Activated CD4-positive, alpha-beta memory T cell treated with anti-CD3 and anti-CD28 coated beads for 36 hours (primary cell): Measurements from ENCODE around the gene SLC7A6. TPM values are rescaled to one million over a fixed set of nuclear protein-coding genes. Genes with fewer than 3 reads are reported as not detected.

Source experiments
- CTCF ChIA-PET: fragments of 350-600 bp; sonication (Branson Sonifier 250); formaldehyde crosslinking; loops from one replicate; lab custom pipeline; 2021; ENCODE audit warnings: antibody characterized with exemption, inconsistent platforms; lab: Charles Lee
- POLR2A ChIA-PET: fragments of 350-600 bp; sonication (Branson Sonifier 250); formaldehyde crosslinking; loops from one replicate; lab custom pipeline; 2021; ENCODE audit warnings: antibody characterized with exemption; lab: Charles Lee
- DNase-seq: peaks from one replicate; pipeline ENCODE4 v3.0.0-alpha.2; 2020
- H3K27ac Mint-ChIP-seq: one replicate; pipeline ENCODE4 v1.8.0; 2021; ENCODE audit warnings: mixed read lengths
- H3K27me3 Mint-ChIP-seq: one replicate; pipeline ENCODE4 v1.8.0; 2021; ENCODE audit warnings: mixed read lengths
- H3K36me3 Mint-ChIP-seq: one replicate; pipeline ENCODE4 v1.8.0; 2021; ENCODE audit warnings: mixed read lengths
- H3K4me1 Mint-ChIP-seq: one replicate; pipeline ENCODE4 v1.8.0; 2021; ENCODE audit warnings: low read depth, mixed read lengths
- H3K4me3 Mint-ChIP-seq: one replicate; pipeline ENCODE4 v1.8.0; 2021; ENCODE audit warnings: mild to moderate bottlenecking, mixed read lengths
- H3K9me3 Mint-ChIP-seq: one replicate; pipeline ENCODE4 v1.8.0; 2021; ENCODE audit warnings: mixed read lengths
- intact Hi-C: fragments of 100-400 bp; cut with micrococcal nuclease; formaldehyde crosslinking; loops from one replicate; pipeline ENCODE4 v1.15.1; 2023
- microRNA-seq: library from miRNA; unstranded; fragments of <30 nt; microRNA quantifications from one replicate; pipeline ENCODE4 v1.2.0, GENCODE V29; 2022; ENCODE audit warnings: borderline number of aligned reads, borderline microRNAs expressed, borderline replicate concordance
- total RNA-seq, 2 experiments: library from RNA; stranded (reverse); gene quantifications; one replicate each; pipeline ENCODE4 v1.2.3, GENCODE V29; 2021

SLC7A6 gene
- total RNA-seq, 2 experiments from 2014 or later: 62.8 to 63.8 TPM

DNA sequence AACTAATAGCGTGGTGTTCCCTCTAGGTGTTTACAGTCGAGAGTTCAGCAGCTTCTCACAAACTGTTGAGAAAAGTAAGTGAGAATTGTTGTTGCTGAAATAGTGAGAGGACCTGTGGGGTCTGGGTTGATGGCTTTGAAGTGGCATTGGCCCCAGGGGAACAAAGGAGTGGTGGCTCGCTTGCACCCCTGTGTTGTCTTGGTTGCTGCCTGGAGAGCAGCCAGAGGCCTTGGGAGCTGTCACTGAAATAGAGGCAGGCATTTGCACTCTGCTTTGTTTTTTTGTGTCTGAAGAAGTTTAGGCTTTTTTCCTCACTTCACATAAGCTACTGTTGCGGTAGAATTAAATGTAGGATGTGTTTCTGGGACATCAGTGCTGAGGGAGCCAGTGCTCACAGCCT is 83.3 kb downstream of the SLC7A6 start:
- ChIA-PET CTCF (interaction anchor here (0.9 to 1.0 kb wide), 2 partner anchors 65 to 83 kb away, joined by 3 to 4 read pairs; partner anchors contain the start of gene SLC7A6), POLR2A (no interaction called here)
- no peak overlapping the region for H3K4me3 Mint-ChIP-seq
- H3K9me3 Mint-ChIP-seq: no peaks in the 10 kb centered on the region
- intact Hi-C loops: no loop called here
- peaks cover 46% of the 10 kb centered on the region for H3K36me3 Mint-ChIP-seq
- no peaks in the 10 kb centered on the region for H3K4me1 Mint-ChIP-seq
- H3K27me3 Mint-ChIP-seq: no peaks in the 10 kb centered on the region
- no peak for DNase-seq
- no peak overlapping the region for H3K27ac Mint-ChIP-seq

GRCh38 chr16:68348639-68349445 is 84.5 kb downstream of the SLC7A6 start:
- intact Hi-C loops: no loop called here
- CTCF ChIA-PET: interaction anchor here (0.7 kb wide), 1 partner anchor 87 kb away, joined by 3 read pairs; no protein-coding TSS in a partner anchor
- H3K4me3 Mint-ChIP-seq: no peak overlapping the region
- DNase-seq: no peak
- POLR2A ChIA-PET: no interaction called here
- H3K4me1 Mint-ChIP-seq: no peaks in the 10 kb centered on the region
- no peaks in the 10 kb centered on the region for H3K27me3 Mint-ChIP-seq
- H3K36me3 Mint-ChIP-seq: peaks cover 45% of the 10 kb centered on the region
- H3K9me3 Mint-ChIP-seq: no peaks in the 10 kb centered on the region
- no peak overlapping the region for H3K27ac Mint-ChIP-seq

DNA sequence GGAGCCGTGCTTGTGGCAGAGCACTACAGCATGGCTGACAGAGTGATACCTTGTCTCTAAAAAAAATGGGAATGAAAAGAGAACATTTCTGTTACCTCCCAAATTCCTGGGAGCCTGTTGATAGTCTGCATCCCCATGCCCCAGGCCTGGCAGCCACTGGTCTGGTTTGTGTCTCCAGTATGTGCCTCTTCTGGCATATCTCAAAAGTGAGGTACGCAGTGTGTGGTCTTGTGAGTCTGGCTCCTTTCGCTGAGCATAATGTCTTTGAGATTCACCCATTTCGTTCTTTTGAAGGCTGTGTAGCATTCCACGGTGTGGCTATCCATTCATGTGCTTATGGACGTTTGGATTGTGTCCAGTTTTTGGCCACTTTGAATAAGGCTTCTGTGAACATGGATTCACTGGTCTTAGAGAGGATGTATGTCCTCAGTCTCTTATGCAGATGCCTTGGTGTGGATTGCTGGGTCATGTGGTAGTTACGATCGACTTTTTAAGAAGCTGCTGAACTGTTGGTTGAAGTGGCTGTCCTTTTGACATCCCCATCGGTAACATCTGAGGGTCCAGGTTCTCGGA is 85.6 kb downstream of the SLC7A6 start:
- Mint-ChIP-seq H3K4me1 (peaks cover under 1% of the 10 kb centered on the region), H3K27me3 (no peaks in the 10 kb centered on the region), H3K9me3 (no peaks in the 10 kb centered on the region), H3K36me3 (peaks cover 50% of the 10 kb centered on the region), H3K4me3 (no peak overlapping the region), H3K27ac (no peak overlapping the region)
- POLR2A ChIA-PET: no interaction called here
- intact Hi-C loops: no loop called here
- DNase-seq: no peak
- CTCF ChIA-PET: interaction anchor here (0.7 kb wide), 1 partner anchor 88 kb away, joined by 3 read pairs; no protein-coding TSS in a partner anchor

- no peak for DNase-seq
- Mint-ChIP-seq H3K27me3 (no peaks in the 10 kb centered on the region), H3K9me3 (no peaks in the 10 kb centered on the region), H3K27ac (no peak overlapping the region), H3K36me3 (peaks cover 50% of the 10 kb centered on the region), H3K4me3 (no peak overlapping the region), H3K4me1 (peaks cover 11% of the 10 kb centered on the region)
- ChIA-PET CTCF (no interaction called here), POLR2A (no interaction called here)
- intact Hi-C loops: no loop called here
These were observed 86.6 kb downstream of the SLC7A6 start for GRCh38 chr16:68350813-68351350.

Small RNAs within 50 kb of the gene (microRNA-seq; reads per million reads assigned to microRNA genes)
- not detected for gene MIR6773

Other genes with a start within 250 kb of the SLC7A6 start
- not detected for gene DPEP2NB, start 248.6 kb upstream of the SLC7A6 start, total RNA-seq
- 10 to 100 TPM; 12.8 to 14.5 TPM for gene DDX28, start 241.3 kb upstream of the SLC7A6 start, total RNA-seq
- gene DUS2, start 241.2 kb upstream of the SLC7A6 start, total RNA-seq: 10 to 100 TPM; 29.2 to 29.4 TPM
- 10 to 100 TPM; 83.4 to 85.2 TPM for gene NFATC3, start 179.2 kb upstream of the SLC7A6 start, total RNA-seq
- gene ESRP2, start 28.4 kb upstream of the SLC7A6 start, total RNA-seq: under 1 TPM; 0.27 to 0.59 TPM
- 1 to 10 TPM; 8.0 to 8.7 TPM for gene PLA2G15, start 19.2 kb upstream of the SLC7A6 start, total RNA-seq
- 10 to 100 TPM; 20.6 to 22.2 TPM for gene SLC7A6OS, start 46.4 kb downstream of the SLC7A6 start, total RNA-seq
- 10 to 100 TPM; 60.4 to 62.8 TPM for gene PRMT7, start 46.5 kb downstream of the SLC7A6 start, total RNA-seq
- gene SMPD3, start 184.0 kb downstream of the SLC7A6 start, total RNA-seq: under 1 TPM; 0.07 to 0.12 TPM